Measurements from ENCODE around the gene ELAVL4. TPM values are rescaled to one million over a fixed set of nuclear protein-coding genes. Genes with fewer than 3 reads are reported as not detected.

Gene ELAVL4
- polyA plus RNA-seq, 1 experiment = not detected

GRCh38 chr1:50148142-50148923, 39.6 kb downstream of the ELAVL4 start:
- POLR2A ChIA-PET = no interaction called here
- no peak overlapping the region for H3K4me3 ChIP-seq (ENCODE audit: low read depth, low read length)
- CTCF ChIA-PET = no interaction called here
- no peaks in the 10 kb centered on the region for H3K36me3 ChIP-seq (ENCODE audit: control insufficient read depth, insufficient read depth, low read length)
- no peaks in the 10 kb centered on the region for H3K27me3 ChIP-seq (ENCODE audit: control insufficient read depth, insufficient read depth, low read length)
- DNase-seq (ENCODE audit: low read depth) = no peak
- no peak for TF ChIP-seq CTCF (IDR thresholded peaks at IDR 0.05; ENCODE audit: insufficient read depth, low read depth, low read length)

GRCh38 chr1:50152236-50152635, 43.5 kb downstream of the ELAVL4 start:
- Histone ChIP-seq H3K36me3 (ENCODE audit: control insufficient read depth, insufficient read depth, low read length) (no peaks in the 10 kb centered on the region), H3K27me3 (ENCODE audit: control insufficient read depth, insufficient read depth, low read length) (no peaks in the 10 kb centered on the region), H3K4me3 (ENCODE audit: low read depth, low read length) (no peak overlapping the region)
- ChIA-PET CTCF (no interaction called here), POLR2A (no interaction called here)
- no peak for TF ChIP-seq CTCF (IDR thresholded peaks at IDR 0.05; ENCODE audit: insufficient read depth, low read depth, low read length)
- no peak for DNase-seq (ENCODE audit: low read depth)

GRCh38 chr1:50155541-50155940, 46.8 kb downstream of the ELAVL4 start:
- POLR2A ChIA-PET = no interaction called here
- H3K36me3 ChIP-seq (ENCODE audit: control insufficient read depth, insufficient read depth, low read length) = no peaks in the 10 kb centered on the region

GRCh38 chr1:50156241-50157010, 47.7 kb downstream of the ELAVL4 start:
- no peak for DNase-seq (ENCODE audit: low read depth)
- no peaks in the 10 kb centered on the region for H3K36me3 ChIP-seq (ENCODE audit: control insufficient read depth, insufficient read depth, low read length)
- H3K27me3 ChIP-seq (ENCODE audit: control insufficient read depth, insufficient read depth, low read length) = no peaks in the 10 kb centered on the region
- no peak for TF ChIP-seq CTCF (IDR thresholded peaks at IDR 0.05; ENCODE audit: insufficient read depth, low read depth, low read length)
- no peak overlapping the region for H3K4me3 ChIP-seq (ENCODE audit: low read depth, low read length)
- ChIA-PET POLR2A (no interaction called here), CTCF (no interaction called here)

More at GRCh38 chr1:50155541-50155940, 46.8 kb downstream of the ELAVL4 start:
- Histone ChIP-seq H3K4me3 (ENCODE audit: low read depth, low read length) (no peak overlapping the region), H3K27me3 (ENCODE audit: control insufficient read depth, insufficient read depth, low read length) (no peaks in the 10 kb centered on the region)
- no peak for DNase-seq (ENCODE audit: low read depth)
- CTCF ChIA-PET = no interaction called here
- TF ChIP-seq CTCF (IDR thresholded peaks at IDR 0.05; ENCODE audit: insufficient read depth, low read depth, low read length) = no peak

GRCh38 chr1:50157306-50157941, 48.7 kb downstream of the ELAVL4 start:
- POLR2A ChIA-PET = no interaction called here
- Histone ChIP-seq H3K27me3 (ENCODE audit: control insufficient read depth, insufficient read depth, low read length) (no peaks in the 10 kb centered on the region), H3K36me3 (ENCODE audit: control insufficient read depth, insufficient read depth, low read length) (no peaks in the 10 kb centered on the region), H3K4me3 (ENCODE audit: low read depth, low read length) (no peak overlapping the region)
- CTCF ChIA-PET = no interaction called here
- DNase-seq (ENCODE audit: low read depth) = no peak
- TF ChIP-seq CTCF (IDR thresholded peaks at IDR 0.05; ENCODE audit: insufficient read depth, low read depth, low read length) = no peak
